K562 (cell line): Measurements from ENCODE around the gene CHCHD6. TPM values are rescaled to one million over a fixed set of nuclear protein-coding genes. Genes with fewer than 3 reads are reported as not detected.

Experiments
- ATAC-seq: fragments of 200-7000 bp; cut with Tn5 transposase; 3 replicates; pipeline ENCODE4 v1.9.1; 2020; ENCODE audit warnings: moderate library complexity
- BruUV-seq: library from RNA; stranded (reverse); fragments of 400-500 nt; replicated peaks from 2 replicates; lab custom pipeline; 2021; lab: Mats Ljungman, UMichigan
- CTCF ChIA-PET: fragments of 300-600 bp; formaldehyde crosslinking; extraction: SDS; loops from one replicate; lab custom pipeline; 2021; ENCODE audit warnings: low intra/inter-chr PET ratio; lab: Yijun Ruan, JAX
- POLR2A ChIA-PET: fragments of 300-600, 350-650 bp; sonication (Branson Sonifier 250); formaldehyde crosslinking; extraction: SDS; loops from one replicate; lab custom pipeline; 2021; ENCODE audit warnings: antibody characterized with exemption, inconsistent platforms; lab: Yijun Ruan, JAX
- DNase-seq, 4 experiments: peaks; one replicate each; pipeline versions ENCODE4 v3.0.0 to v3.0.0-alpha.2; 2011 to 2018; ENCODE audit warnings: low spot score in 3 of 4, mixed read lengths in 3 of 4; ENCODE audit errors: extremely low read depth in 1 of 4
- FAIRE-seq: peaks from 2 replicates; lab custom pipeline; 2011; peaks lifted over from hg19 to GRCh38; lab: Jason Lieb, UNC
- H2AFZ ChIP-seq: 2 replicates; pipeline ENCODE4 v1.6.0; 2011; ENCODE audit warnings: low read depth, low read length, control low read depth, inconsistent platforms
- H3K27ac ChIP-seq: fragments of 200-600 bp; 3 replicates; pipeline ENCODE4 v1.8.0; 2011; ENCODE audit warnings: low read depth, mild to moderate bottlenecking, control low read depth, inconsistent platforms, low read length, moderate library complexity, mixed read lengths; ENCODE audit errors: extremely low read depth
- H3K27me3 ChIP-seq, 2 experiments: fragments of 300-600 bp in 1 of 2; 2 replicates in 1 of 2; 3 replicates in 1 of 2; pipeline versions ENCODE4 v1.6.0 to v1.8.0; 2011; ENCODE audit warnings: inconsistent platforms in 2 of 2, low read length in 2 of 2, mild to moderate bottlenecking in 1 of 2, mixed read lengths in 1 of 2, moderate library complexity in 1 of 2; ENCODE audit not compliant: control insufficient read depth in 2 of 2, insufficient read depth in 2 of 2
- H3K36me3 ChIP-seq: fragments of 300-600 bp; 3 replicates; pipeline ENCODE4 v1.8.0; 2011; ENCODE audit warnings: mild to moderate bottlenecking, low read length, inconsistent platforms; ENCODE audit not compliant: control insufficient read depth, insufficient read depth
- H3K4me1 ChIP-seq, 2 experiments: fragments of 200-600 bp in 1 of 2; replicated peaks in 1 of 2; 2 replicates in 1 of 2; 3 replicates in 1 of 2; pipeline versions ENCODE4 v1.5.1 to v1.8.0; 2011; ENCODE audit warnings: inconsistent platforms in 2 of 2, low read length in 2 of 2, mild to moderate bottlenecking in 1 of 2, mixed read lengths in 1 of 2, moderate library complexity in 1 of 2; ENCODE audit not compliant: control insufficient read depth in 2 of 2, insufficient read depth in 2 of 2
- H3K4me2 ChIP-seq: 2 replicates; pipeline ENCODE4 v1.6.1; 2011; ENCODE audit warnings: low read length, control low read depth, inconsistent platforms, mixed read lengths; ENCODE audit not compliant: insufficient read depth
- H3K4me3 ChIP-seq: fragments of 200-600 bp; sonication (generic), shearing (Covaris generic); 2 replicates; pipeline ENCODE4 v1.5.1; 2016; ENCODE audit warnings: control low read depth, inconsistent platforms
- H3K79me2 ChIP-seq: fragments of 200-600 bp; 3 replicates; pipeline ENCODE4 v1.8.0; 2011; ENCODE audit warnings: low read length, inconsistent platforms; ENCODE audit not compliant: control insufficient read depth, insufficient read depth
- H3K9ac ChIP-seq, 2 experiments: 2 replicates each; pipeline versions ENCODE4 v1.6.0 to v1.6.1; 2011; ENCODE audit warnings: low read depth in 2 of 2, low read length in 2 of 2, control low read depth in 1 of 2, inconsistent platforms in 1 of 2, mild to moderate bottlenecking in 1 of 2, mixed read lengths in 1 of 2; ENCODE audit not compliant: insufficient read depth in 1 of 2
- H3K9me1 ChIP-seq: one replicate; pipeline ENCODE4 v1.6.0; 2011; ENCODE audit warnings: inconsistent platforms, mild to moderate bottlenecking, low read length, moderate library complexity; ENCODE audit not compliant: control insufficient read depth, insufficient read depth
- H3K9me3 ChIP-seq: replicated peaks from 2 replicates; pipeline ENCODE4 v1.5.1; 2011; ENCODE audit warnings: low read depth, low read length, inconsistent platforms; ENCODE audit not compliant: control insufficient read depth, insufficient read depth
- H4K20me1 ChIP-seq: replicated peaks from 2 replicates; pipeline ENCODE4 v1.6.1; 2011; ENCODE audit warnings: low read length, inconsistent platforms, mixed read lengths; ENCODE audit not compliant: control insufficient read depth, insufficient read depth
- ATF6 ChIP-seq: sonication (generic); formaldehyde crosslinking; IDR thresholded peaks from 2 replicates; pipeline ENCODE4 v1.4.0; 2020; ENCODE audit warnings: mild to moderate bottlenecking, missing genetic modification reagents
- FOXO4 ChIP-seq: fragments of 450-650 bp; formaldehyde crosslinking; IDR thresholded peaks from 2 replicates; pipeline ENCODE4 v1.4.0; 2020; ENCODE audit warnings: mild to moderate bottlenecking, moderate library complexity
- KDM5B ChIP-seq: fragments of 200-600 bp; sonication (generic); IDR thresholded peaks from 2 replicates; pipeline ENCODE4 v1.6.1; 2012; ENCODE audit warnings: low read depth, mild to moderate bottlenecking, moderate library complexity, low read length, control low read depth, inconsistent platforms; ENCODE audit not compliant: insufficient replicate concordance
- MLLT1 ChIP-seq, 2 experiments: fragments of 450-650 bp; IDR thresholded peaks; 2 replicates each; pipeline ENCODE4 v1.6.1; 2016
- NRF1 ChIP-seq, 2 experiments: fragments of 450-650 bp; IDR thresholded peaks in 1 of 2; conservative IDR thresholded peaks in 1 of 2; 2 replicates each; pipeline ENCODE4 v1.6.1; 2014; ENCODE audit warnings: mild to moderate bottlenecking in 2 of 2
- POLR3A ChIP-seq: IDR thresholded peaks from 2 replicates; pipeline ENCODE4 v1.6.1; 2011; ENCODE audit warnings: borderline replicate concordance, mild to moderate bottlenecking, moderate library complexity; ENCODE audit not compliant: insufficient read length, insufficient read depth; ENCODE audit errors: extremely low read depth
- RBM22 ChIP-seq: fragments of 200-400 bp; formaldehyde crosslinking; IDR thresholded peaks from 2 replicates; pipeline ENCODE4 v1.6.1; 2018; ENCODE audit warnings: low read length, low read depth; ENCODE audit not compliant: poor library complexity, severe bottlenecking
- RNF2 ChIP-seq: sonication (generic); IDR thresholded peaks from 2 replicates; pipeline ENCODE4 v1.6.1; 2016
- SP2 ChIP-seq: IDR thresholded peaks from 2 replicates; pipeline ENCODE4 v1.6.1; 2011; ENCODE audit warnings: mild to moderate bottlenecking, low read depth, low read length, moderate library complexity; ENCODE audit not compliant: poor library complexity, severe bottlenecking; ENCODE audit errors: extremely low read depth
- TSC22D4 ChIP-seq: fragments of 450-650 bp; IDR thresholded peaks from 2 replicates; pipeline ENCODE4 v1.6.1; 2016; ENCODE audit warnings: missing genetic modification characterization, missing biosample characterization, control low read depth
- ZFP30 ChIP-seq: fragments of 250-450 bp; sonication (Bioruptor Pico); IDR thresholded peaks from 2 replicates; pipeline ENCODE4 v1.8.0; 2022; ENCODE audit warnings: moderate library complexity, mild to moderate bottlenecking, inconsistent platforms, borderline replicate concordance
- ZNF280B ChIP-seq: fragments of 250-450 bp; sonication (Bioruptor Pico); IDR thresholded peaks from 2 replicates; pipeline ENCODE4 v1.5.1; 2021; ENCODE audit warnings: mild to moderate bottlenecking
- ZNF695 ChIP-seq: fragments of 450-650 bp; formaldehyde crosslinking; IDR thresholded peaks from 2 replicates; pipeline ENCODE4 v1.4.0; 2020; ENCODE audit warnings: mild to moderate bottlenecking, moderate library complexity
- WGBS: fragments of 100-300 bp; shearing (Covaris generic); methylation state at CpG from one replicate; pipeline ENCODE4 v1.1.6; 2016; ENCODE audit warnings: low coverage, mixed read lengths; ENCODE audit not compliant: insufficient coverage; ENCODE audit errors: missing lambda C conversion rate; 5-methylcytosine and 5-hydroxymethylcytosine counted together
- in situ Hi-C: fragments of 300-500 bp; cut with MboI; formaldehyde crosslinking; loops from 4 replicates; pipeline ENCODE4 v1.15.0; 2018; ENCODE audit warnings: inconsistent platforms, mixed read lengths
- intact Hi-C: fragments of 100-400 bp; cut with micrococcal nuclease; formaldehyde crosslinking; loops from 2 replicates; pipeline ENCODE4 v1.14.2; 2022
- polyA plus RNA-seq, 8 experiments: library from polyadenylated mRNA; depleted of rRNA in 4 of 8; stranded (reverse) in 5 of 8; unstranded in 3 of 8; fragments of >200 nt; fragmentation: Nextera tagmentation in 2 of 8; fragmentation: Illumina TruSeq in 1 of 8; extraction: Ambion mirVana in 2 of 8; extraction: Trizol in 1 of 8; gene quantifications; 2 replicates each; pipeline versions ENCODE4 v1.2.1 to v1.2.3, GENCODE V29; 2011 to 2014; ENCODE audit warnings: inconsistent platforms in 1 of 8, missing spikeins in 1 of 8
- total RNA-seq, 7 experiments: library from RNA; depleted of rRNA in 6 of 7; stranded (reverse); fragments of >200 nt in 6 of 7; fragmentation: Illumina TruSeq in 2 of 7; extraction: Trizol in 2 of 7; gene quantifications; 2 replicates each; pipeline versions ENCODE4 v1.2.1 to v1.2.3, GENCODE V29; 2011 to 2021; ENCODE audit warnings: low replicate concordance in 1 of 7

The CHCHD6 gene
- total and polyA plus RNA-seq, 9 of the 15 experiments (the other 6 are each of a cell fraction or from before 2014, with no cell fraction given), result 4.6 to 18.6 (median 10.9) TPM

GRCh38 chr3:126733061-126733430 lies 29.0 kb downstream of the CHCHD6 start (continued):
- no peak for TF ChIP-seq FOXO4 (CRISPR knock-in tag)

- no peak overlapping the region for H2AFZ ChIP-seq
- in situ Hi-C loops, result no loop called here
- intact Hi-C loops, result no loop called here
- no peaks in the 10 kb centered on the region for H3K9me3 ChIP-seq
- CTCF ChIA-PET, result no interaction called here
- H3K4me2 ChIP-seq, result no peak overlapping the region
- 67% methylated on average over 4 of the region's 5 CpGs for WGBS
- H3K9ac ChIP-seq, result no peak overlapping the region
- POLR2A ChIA-PET, result no interaction called here
- no peaks in the 10 kb centered on the region for H3K79me2 ChIP-seq
- H3K36me3 ChIP-seq, result peaks cover 6% of the 10 kb centered on the region; the same call in 2 of the 3 replicates
- no peak overlapping the region for H3K4me3 ChIP-seq
- FAIRE-seq (no peak), DNase-seq (no peak), ATAC-seq (no peak)
- no TSS peak for BruUV-seq
- no peaks in the 10 kb centered on the region for H4K20me1 ChIP-seq
- no peaks in the 10 kb centered on the region for H3K4me1 ChIP-seq
- no peaks in the 10 kb centered on the region for H3K9me1 ChIP-seq
- no peak overlapping the region for H3K27ac ChIP-seq
- no peaks in the 10 kb centered on the region for H3K27me3 ChIP-seq
- TF ChIP-seq ZFP30 (CRISPR knock-in tag) (no peak), RBM22 (no peak), SP2 (no peak), KDM5B (no peak), MLLT1 (IDR thresholded peaks at IDR 0.05) (no peak), ZNF695 (CRISPR knock-in tag) (no peak), NRF1 (conservative IDR thresholded peaks at IDR 0.05 in 1 of 2, IDR thresholded peaks at IDR 0.05 in 1 of 2) (no peak), POLR3A (no peak), ATF6 (CRISPR knock-in tag) (no peak), ZNF280B (CRISPR knock-in tag) (no peak), RNF2 (no peak), TSC22D4 (tag) (no peak)
Measured at GRCh38 chr3:126734106-126734723, 30.2 kb downstream of the CHCHD6 start.
